ENCODE data around the gene C2orf81.

Gene C2orf81

GRCh38 chr2:74430502-74430901 lies 9.1 kb upstream of the C2orf81 start:
- in situ Hi-C loops (cut with HindIII; ENCODE audit: low sequenced_read_pairs): no loop called here

DNA sequence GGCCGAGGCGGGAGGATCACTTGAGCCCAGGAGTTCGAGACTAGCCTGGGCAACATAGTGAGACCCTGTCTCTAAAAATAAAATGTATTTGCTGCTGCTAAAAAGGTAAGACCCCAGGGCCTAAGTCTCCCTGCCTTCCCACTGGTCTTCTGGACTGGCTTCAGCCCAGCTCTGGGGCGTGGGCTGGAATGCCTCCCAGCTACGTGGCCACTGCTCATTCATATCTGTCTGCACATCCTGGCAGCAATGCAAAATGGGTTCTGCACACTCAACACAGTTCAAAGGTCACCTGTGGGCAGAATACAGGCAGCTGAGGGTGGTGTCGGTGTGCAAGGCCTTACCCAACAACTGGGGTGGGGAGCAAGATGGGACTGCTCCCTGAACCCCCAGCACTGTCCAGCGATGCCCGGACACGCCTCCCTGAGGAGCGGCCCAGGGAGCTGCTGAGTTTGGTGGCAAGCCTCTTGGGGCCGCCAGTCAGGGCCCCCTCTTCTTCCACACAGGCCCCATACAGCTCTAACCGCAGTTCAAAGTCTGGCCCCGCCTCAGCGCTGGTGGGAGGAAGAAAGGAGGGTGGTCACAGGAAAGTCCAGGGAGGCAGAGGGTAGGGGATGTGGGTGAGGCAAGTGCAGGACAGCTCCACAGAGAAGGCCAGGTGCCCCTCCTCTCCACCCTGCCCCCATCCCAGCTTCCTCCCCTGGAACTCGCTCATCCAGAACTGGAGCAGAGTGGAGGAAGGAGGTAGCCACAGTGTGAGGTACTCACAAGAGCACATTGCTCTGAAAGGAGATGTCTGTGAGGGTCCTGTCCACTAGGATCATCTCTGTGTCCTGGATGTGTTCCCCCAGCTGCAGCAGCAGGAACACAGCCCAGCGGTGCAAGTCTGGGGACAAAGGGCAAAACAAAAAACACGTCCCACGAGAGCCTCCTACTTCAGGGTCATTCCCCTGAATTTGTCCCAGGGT lies 8.3 kb upstream of the C2orf81 start:
- H3K4me3 ChIP-seq (ENCODE audit: low read depth, low read length): no peak overlapping the region
- in situ Hi-C loops (cut with HindIII; ENCODE audit: low sequenced_read_pairs): no loop called here
- no peak for DNase-seq (ENCODE audit: low read depth, low spot score)
- TF ChIP-seq, protein P1, sequence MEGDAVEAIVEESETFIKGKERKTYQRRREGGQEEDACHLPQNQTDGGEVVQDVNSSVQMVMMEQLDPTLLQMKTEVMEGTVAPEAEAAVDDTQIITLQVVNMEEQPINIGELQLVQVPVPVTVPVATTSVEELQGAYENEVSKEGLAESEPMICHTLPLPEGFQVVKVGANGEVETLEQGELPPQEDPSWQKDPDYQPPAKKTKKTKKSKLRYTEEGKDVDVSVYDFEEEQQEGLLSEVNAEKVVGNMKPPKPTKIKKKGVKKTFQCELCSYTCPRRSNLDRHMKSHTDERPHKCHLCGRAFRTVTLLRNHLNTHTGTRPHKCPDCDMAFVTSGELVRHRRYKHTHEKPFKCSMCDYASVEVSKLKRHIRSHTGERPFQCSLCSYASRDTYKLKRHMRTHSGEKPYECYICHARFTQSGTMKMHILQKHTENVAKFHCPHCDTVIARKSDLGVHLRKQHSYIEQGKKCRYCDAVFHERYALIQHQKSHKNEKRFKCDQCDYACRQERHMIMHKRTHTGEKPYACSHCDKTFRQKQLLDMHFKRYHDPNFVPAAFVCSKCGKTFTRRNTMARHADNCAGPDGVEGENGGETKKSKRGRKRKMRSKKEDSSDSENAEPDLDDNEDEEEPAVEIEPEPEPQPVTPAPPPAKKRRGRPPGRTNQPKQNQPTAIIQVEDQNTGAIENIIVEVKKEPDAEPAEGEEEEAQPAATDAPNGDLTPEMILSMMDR (IDR thresholded peaks at IDR 0.05; ENCODE audit: low read depth, low read length): no peak

More at GRCh38 chr2:74430502-74430901, 9.1 kb upstream of the C2orf81 start:
- TF ChIP-seq, protein P1 (IDR thresholded peaks at IDR 0.05; ENCODE audit: low read depth, low read length): no peak
- no peak for DNase-seq (ENCODE audit: low read depth, low spot score)
- no peak overlapping the region for H3K4me3 ChIP-seq (ENCODE audit: low read depth, low read length)

DNA sequence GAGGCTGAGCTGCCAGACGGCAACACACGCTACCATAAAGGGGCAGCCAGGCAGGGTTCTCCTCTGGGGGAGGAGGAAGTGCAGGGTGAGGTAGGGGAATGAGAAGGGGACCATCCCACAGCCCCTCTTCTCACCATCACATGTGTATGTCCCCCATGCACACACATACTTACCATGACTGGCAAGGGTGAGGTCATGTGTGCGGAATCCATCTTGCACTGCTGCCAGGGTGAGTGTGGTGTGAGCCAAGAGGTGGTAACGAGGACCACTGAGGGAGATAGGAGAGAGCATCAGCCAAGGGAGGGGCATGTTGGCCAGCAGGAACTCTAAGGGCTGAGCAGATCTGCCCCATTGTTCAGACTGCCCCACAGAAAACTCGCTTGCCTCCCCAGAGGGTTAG lies 7.3 kb upstream of the C2orf81 start:
- TF ChIP-seq, protein P1 (IDR thresholded peaks at IDR 0.05; ENCODE audit: low read depth, low read length): no peak
- in situ Hi-C loops (cut with HindIII; ENCODE audit: low sequenced_read_pairs): no loop called here
- no peak overlapping the region for H3K4me3 ChIP-seq (ENCODE audit: low read depth, low read length)
- no peak for DNase-seq (ENCODE audit: low read depth, low spot score)

DNA sequence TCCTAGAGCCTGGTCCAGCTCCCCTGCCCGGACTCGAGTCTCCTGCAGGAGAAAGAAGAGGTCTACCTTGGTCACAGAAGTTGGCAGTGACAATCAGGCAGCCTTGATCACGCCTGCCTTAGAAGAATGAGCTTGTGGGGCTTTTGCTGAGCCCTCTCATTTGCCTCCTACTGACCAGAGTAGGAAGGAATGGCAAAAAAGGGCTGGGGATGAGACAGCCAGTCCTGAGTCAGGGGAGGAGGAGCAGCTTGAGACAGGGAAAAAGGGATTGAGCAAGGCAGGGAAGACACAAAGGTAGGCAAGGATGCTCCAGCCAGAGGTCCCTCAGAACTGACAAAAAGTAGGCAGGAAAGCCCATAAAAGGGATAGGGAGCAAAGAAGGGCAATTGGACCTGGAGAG lies 6.1 kb upstream of the C2orf81 start:
- no peak for DNase-seq (ENCODE audit: low read depth, low spot score)
- no peak overlapping the region for H3K4me3 ChIP-seq (ENCODE audit: low read depth, low read length)
- in situ Hi-C loops (cut with HindIII; ENCODE audit: low sequenced_read_pairs): no loop called here

GRCh38 chr2:74426181-74426758 lies 4.9 kb upstream of the C2orf81 start:
- TF ChIP-seq, protein P1 (IDR thresholded peaks at IDR 0.05; ENCODE audit: low read depth, low read length): no peak
- DNase-seq (ENCODE audit: low read depth, low spot score): no peak
- no peak overlapping the region for H3K4me3 ChIP-seq (ENCODE audit: low read depth, low read length)
- in situ Hi-C loops (cut with HindIII; ENCODE audit: low sequenced_read_pairs): no loop called here

More for the DNA sequence above, 6.1 kb upstream of the C2orf81 start:
- TF ChIP-seq, protein P1 (IDR thresholded peaks at IDR 0.05; ENCODE audit: low read depth, low read length): no peak

DNA sequence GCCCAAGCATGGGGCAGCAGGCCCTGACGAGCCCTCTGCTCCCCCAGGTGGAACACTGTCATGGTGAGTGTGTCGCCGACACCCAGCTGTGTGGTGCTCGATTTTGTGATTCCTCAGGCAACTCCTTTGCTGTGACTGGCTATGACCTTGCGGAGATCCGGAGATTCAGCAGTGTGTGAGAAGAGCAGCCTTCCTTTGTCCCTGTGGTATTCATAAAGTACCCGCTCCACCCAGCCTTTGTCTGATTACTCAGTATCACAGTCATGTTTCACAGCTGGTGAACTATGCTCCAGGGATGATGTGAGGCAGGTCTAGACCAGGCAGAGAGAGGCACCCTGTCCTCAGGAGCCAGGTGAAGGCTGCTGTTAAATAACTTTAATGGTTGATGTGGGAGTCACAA lies 4.1 kb upstream of the C2orf81 start:
- TF ChIP-seq, protein P1 (IDR thresholded peaks at IDR 0.05; ENCODE audit: low read depth, low read length): no peak
- in situ Hi-C loops (cut with HindIII; ENCODE audit: low sequenced_read_pairs): no loop called here
- no peak overlapping the region for H3K4me3 ChIP-seq (ENCODE audit: low read depth, low read length)
- no peak for DNase-seq (ENCODE audit: low read depth, low spot score)
